Sigmoid colon (tissue), 4 donors: ENCODE results near the gene PRR3.

Experiments
- EP300 ChIP-seq, 4 donors: sonication (generic); formaldehyde crosslinking; IDR thresholded peaks; one replicate each; pipeline ENCODE4 v1.6.1; 2017; ENCODE audit warnings: antibody characterized with exemption in 4 of 4
- POLR2A ChIP-seq, 2 donors: fragments of 450-650 bp; IDR thresholded peaks; one replicate each; pipeline ENCODE4 v1.6.1; 2016; ENCODE audit warnings: antibody characterized with exemption in 2 of 2, mild to moderate bottlenecking in 2 of 2, moderate library complexity in 2 of 2
- TF ChIP-seq, protein P1 (sequence below), 4 experiments: fragments of 450-650 bp in 3 of 4; fragments of 200-600 bp in 1 of 4; IDR thresholded peaks; one replicate each; pipeline ENCODE4 v1.5.1; 2016 to 2019; ENCODE audit warnings: antibody characterized with exemption in 4 of 4, mild to moderate bottlenecking in 3 of 4, moderate library complexity in 2 of 4

DNA sequence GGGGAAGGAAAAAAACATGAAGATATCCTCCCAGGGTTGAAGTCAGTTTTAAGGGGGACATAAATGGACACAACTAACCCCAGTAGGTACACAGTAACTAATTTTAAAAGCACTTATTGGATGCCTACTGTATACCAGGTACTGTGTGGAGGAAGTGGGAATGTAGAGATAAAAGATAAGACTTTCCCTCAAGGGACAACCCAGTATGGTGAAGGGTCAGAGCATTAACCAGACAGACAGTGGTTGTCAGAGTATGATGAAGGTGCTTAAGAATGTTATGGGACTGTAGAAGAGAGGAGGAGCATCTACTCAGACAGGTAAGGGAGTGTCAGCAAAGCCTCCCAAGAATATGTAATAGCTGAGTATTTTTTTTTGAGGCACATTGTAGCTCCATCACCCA, 15.1 kb downstream of the PRR3 start:
- TF ChIP-seq, protein P1, sequence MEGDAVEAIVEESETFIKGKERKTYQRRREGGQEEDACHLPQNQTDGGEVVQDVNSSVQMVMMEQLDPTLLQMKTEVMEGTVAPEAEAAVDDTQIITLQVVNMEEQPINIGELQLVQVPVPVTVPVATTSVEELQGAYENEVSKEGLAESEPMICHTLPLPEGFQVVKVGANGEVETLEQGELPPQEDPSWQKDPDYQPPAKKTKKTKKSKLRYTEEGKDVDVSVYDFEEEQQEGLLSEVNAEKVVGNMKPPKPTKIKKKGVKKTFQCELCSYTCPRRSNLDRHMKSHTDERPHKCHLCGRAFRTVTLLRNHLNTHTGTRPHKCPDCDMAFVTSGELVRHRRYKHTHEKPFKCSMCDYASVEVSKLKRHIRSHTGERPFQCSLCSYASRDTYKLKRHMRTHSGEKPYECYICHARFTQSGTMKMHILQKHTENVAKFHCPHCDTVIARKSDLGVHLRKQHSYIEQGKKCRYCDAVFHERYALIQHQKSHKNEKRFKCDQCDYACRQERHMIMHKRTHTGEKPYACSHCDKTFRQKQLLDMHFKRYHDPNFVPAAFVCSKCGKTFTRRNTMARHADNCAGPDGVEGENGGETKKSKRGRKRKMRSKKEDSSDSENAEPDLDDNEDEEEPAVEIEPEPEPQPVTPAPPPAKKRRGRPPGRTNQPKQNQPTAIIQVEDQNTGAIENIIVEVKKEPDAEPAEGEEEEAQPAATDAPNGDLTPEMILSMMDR (IDR thresholded peaks at IDR 0.05) = no peak
- no peak for TF ChIP-seq POLR2A (IDR thresholded peaks at IDR 0.05)
- no peak for TF ChIP-seq EP300 (IDR thresholded peaks at IDR 0.05)
